HCT116 (cell line): ENCODE data around the gene B4GALT3. TPM values are rescaled to one million over a fixed set of nuclear protein-coding genes. Genes with fewer than 3 reads are reported as not detected.

ENCODE experiments used
- ATAC-seq: fragments of 200-7000 bp; cut with Tn5 transposase; 2 replicates; pipeline ENCODE4 v1.9.1; 2020; ENCODE audit warnings: mild to moderate bottlenecking, moderate library complexity
- BruUV-seq: library from RNA; stranded (reverse); fragments of 400-500 nt; replicated peaks from 2 replicates; lab custom pipeline; 2021; lab: Mats Ljungman, UMichigan
- CTCF ChIA-PET: fragments of 300-600 bp; sonication (Branson Sonifier 250); formaldehyde crosslinking; loops from one replicate; lab custom pipeline; 2021; ENCODE audit warnings: antibody characterized with exemption; lab: Charles Lee
- POLR2A ChIA-PET: fragments of 300-600, 350-600 bp; sonication (Branson Sonifier 250); formaldehyde crosslinking; loops from one replicate; lab custom pipeline; 2021; ENCODE audit warnings: antibody characterized with exemption; lab: Charles Lee
- RAD21 ChIA-PET, 2 experiments: fragments of 300-600 bp; sonication (Branson Sonifier 250); formaldehyde crosslinking; loops; one replicate each; lab custom pipeline; 2023; ENCODE audit warnings: low total read pairs in 2 of 2; ENCODE audit not compliant: uncharacterized antibody in 2 of 2, unreplicated experiment in 2 of 2, low non-redundant PET in 1 of 2; lab: Charles Lee
- DNase-seq: peaks from one replicate; pipeline ENCODE4 v3.0.0-alpha.2; 2010; ENCODE audit warnings: low read depth, low spot score
- H2AFZ ChIP-seq: fragments of 200-600 bp; shearing (Covaris generic), sonication (generic); 2 replicates; pipeline ENCODE4 v1.6.1; 2017; ENCODE audit warnings: low read depth, mixed run types, mixed read lengths, antibody characterized with exemption, low read length; ENCODE audit not compliant: poor library complexity, severe bottlenecking
- H3K27ac ChIP-seq: 2 replicates; pipeline ENCODE4 v1.5.1; 2012; ENCODE audit warnings: low read depth, low read length
- H3K27me3 ChIP-seq: fragments of 200-600 bp; sonication (generic); 2 replicates; pipeline ENCODE4 v1.6.1; 2016; ENCODE audit warnings: mixed run types, low read length, mixed read lengths; ENCODE audit not compliant: insufficient read depth
- H3K36me3 ChIP-seq, 2 experiments: fragments of 200-500 bp in 1 of 2; fragments of 200-600 bp in 1 of 2; sonication (Bioruptor generic) in 1 of 2; sonication (generic) in 1 of 2; 2 replicates each; pipeline versions ENCODE4 v1.5.1 to v1.6.1; 2014 to 2016; ENCODE audit warnings: low read length in 2 of 2, inconsistent platforms in 1 of 2, mixed read lengths in 1 of 2, mixed run types in 1 of 2; ENCODE audit not compliant: insufficient read depth in 2 of 2, control insufficient read depth in 1 of 2
- H3K4me1 ChIP-seq, 2 experiments: fragments of 200-600 bp in 1 of 2; sonication (generic) in 1 of 2; 2 replicates each; pipeline versions ENCODE4 v1.5.1 to v1.6.1; 2012 to 2017; ENCODE audit warnings: low read length in 2 of 2, inconsistent platforms in 1 of 2, mild to moderate bottlenecking in 1 of 2, mixed read lengths in 1 of 2, mixed run types in 1 of 2, moderate library complexity in 1 of 2; ENCODE audit not compliant: insufficient read depth in 2 of 2, control insufficient read depth in 1 of 2
- H3K4me2 ChIP-seq: fragments of 200-600 bp; sonication (generic); 2 replicates; pipeline ENCODE4 v1.6.1; 2017; ENCODE audit warnings: mixed run types, low read length, mixed read lengths
- H3K4me3 ChIP-seq, 2 experiments: fragments of 200-600 bp in 1 of 2; sonication (generic) in 1 of 2; replicated peaks in 1 of 2; 2 replicates each; pipeline ENCODE4 v1.5.1; 2011 to 2016; ENCODE audit warnings: low read length in 2 of 2, control low read depth in 1 of 2, low read depth in 1 of 2, mild to moderate bottlenecking in 1 of 2, mixed read lengths in 1 of 2, mixed run types in 1 of 2
- H3K79me2 ChIP-seq: fragments of 200-600 bp; sonication (generic); 2 replicates; pipeline ENCODE4 v1.6.1; 2017; ENCODE audit warnings: mild to moderate bottlenecking, mixed run types, low read length, moderate library complexity, mixed read lengths; ENCODE audit not compliant: insufficient read depth
- H3K9ac ChIP-seq: fragments of 200-600 bp; sonication (generic); 2 replicates; pipeline ENCODE4 v1.6.1; 2016; ENCODE audit warnings: low read length, mixed read lengths
- H3K9me2 ChIP-seq: fragments of 200-600 bp; sonication (generic), shearing (Covaris generic); 2 replicates; pipeline ENCODE4 v1.6.1; 2017; ENCODE audit warnings: mixed run types, mild to moderate bottlenecking, moderate library complexity; ENCODE audit not compliant: insufficient read depth
- H3K9me3 ChIP-seq, 2 experiments: fragments of 200-500 bp in 1 of 2; fragments of 200-600 bp in 1 of 2; sonication (Bioruptor generic) in 1 of 2; sonication (generic) in 1 of 2; 2 replicates each; pipeline ENCODE4 v1.6.1; 2014 to 2017; ENCODE audit warnings: low read length in 2 of 2, mixed read lengths in 2 of 2, inconsistent platforms in 1 of 2, low read depth in 1 of 2, mild to moderate bottlenecking in 1 of 2, mixed run types in 1 of 2, moderate library complexity in 1 of 2; ENCODE audit not compliant: control insufficient read depth in 1 of 2, insufficient read depth in 1 of 2
- H4K20me1 ChIP-seq: fragments of 200-600 bp; sonication (generic), shearing (Covaris generic); 2 replicates; pipeline ENCODE4 v1.6.1; 2017; ENCODE audit warnings: mixed run types, mild to moderate bottlenecking, moderate library complexity; ENCODE audit not compliant: insufficient read depth
- ATF3 ChIP-seq: IDR thresholded peaks from 2 replicates; pipeline ENCODE4 v1.6.1; 2012
- CBX3 ChIP-seq: IDR thresholded peaks from 2 replicates; pipeline ENCODE4 v1.6.1; 2012; ENCODE audit warnings: low read depth
- CEBPB ChIP-seq: IDR thresholded peaks from 2 replicates; pipeline ENCODE4 v1.6.1; 2012; ENCODE audit warnings: low read depth
- EGR1 ChIP-seq: IDR thresholded peaks from 2 replicates; pipeline ENCODE4 v1.6.1; 2012; ENCODE audit warnings: low read depth
- ELF1 ChIP-seq: IDR thresholded peaks from 2 replicates; pipeline ENCODE4 v1.6.1; 2012; ENCODE audit warnings: low read depth, borderline replicate concordance
- EZH2 ChIP-seq: fragments of 200-600 bp; sonication (generic); IDR thresholded peaks from 2 replicates; pipeline ENCODE4 v1.6.1; 2017; ENCODE audit warnings: antibody characterized with exemption, mixed run types
- FOSL1 ChIP-seq: IDR thresholded peaks from 2 replicates; pipeline ENCODE4 v1.6.1; 2012; ENCODE audit warnings: low read depth
- JUND ChIP-seq: IDR thresholded peaks from 2 replicates; pipeline ENCODE4 v1.6.1; 2012
- POLR2A ChIP-seq: IDR thresholded peaks from 2 replicates; pipeline ENCODE4 v1.7.0; 2011; ENCODE audit warnings: borderline replicate concordance; ENCODE audit not compliant: insufficient read depth, insufficient read length; ENCODE audit errors: extremely low read depth
- POLR2AphosphoS5 ChIP-seq: IDR thresholded peaks from 2 replicates; pipeline ENCODE4 v1.6.1; 2011; ENCODE audit warnings: mild to moderate bottlenecking, low read depth, low read length, moderate library complexity
- RAD21 ChIP-seq: IDR thresholded peaks from 2 replicates; pipeline ENCODE4 v1.6.1; 2012; ENCODE audit warnings: low read depth, mild to moderate bottlenecking
- REST ChIP-seq: IDR thresholded peaks from 2 replicates; pipeline ENCODE4 v1.6.1; 2012; ENCODE audit warnings: low read depth
- SIN3A ChIP-seq: IDR thresholded peaks from 2 replicates; pipeline ENCODE4 v1.6.1; 2012; ENCODE audit warnings: low read depth
- SP1 ChIP-seq: IDR thresholded peaks from 2 replicates; pipeline ENCODE4 v1.6.1; 2012; ENCODE audit warnings: low read depth
- SRF ChIP-seq: IDR thresholded peaks from 2 replicates; pipeline ENCODE4 v1.6.1; 2012; ENCODE audit warnings: low read depth
- ZFX ChIP-seq: fragments of 450-650 bp; IDR thresholded peaks from 2 replicates; pipeline ENCODE4 v1.6.1; 2017
- ZNF274 ChIP-seq: fragments of 200-500 bp; sonication (Bioruptor generic); IDR thresholded peaks from 2 replicates; pipeline ENCODE4 v1.6.1; 2014; ENCODE audit warnings: mild to moderate bottlenecking, low read depth, low read length, inconsistent platforms
- intact Hi-C: fragments of 100-400 bp; cut with micrococcal nuclease; formaldehyde crosslinking; loops from 2 replicates; pipeline ENCODE4 v1.10.0; 2022
- total RNA-seq: library from RNA; stranded (reverse); gene quantifications from one replicate; pipeline ENCODE4 v1.2.1, GENCODE V29; 2021; ENCODE audit not compliant: unreplicated experiment
- TF ChIP-seq, protein P1 (sequence below): IDR thresholded peaks from 2 replicates; pipeline ENCODE4 v1.6.1; 2012

B4GALT3 gene
- total RNA-seq, 1 experiment from 2014 or later = 53.7 TPM

DNA sequence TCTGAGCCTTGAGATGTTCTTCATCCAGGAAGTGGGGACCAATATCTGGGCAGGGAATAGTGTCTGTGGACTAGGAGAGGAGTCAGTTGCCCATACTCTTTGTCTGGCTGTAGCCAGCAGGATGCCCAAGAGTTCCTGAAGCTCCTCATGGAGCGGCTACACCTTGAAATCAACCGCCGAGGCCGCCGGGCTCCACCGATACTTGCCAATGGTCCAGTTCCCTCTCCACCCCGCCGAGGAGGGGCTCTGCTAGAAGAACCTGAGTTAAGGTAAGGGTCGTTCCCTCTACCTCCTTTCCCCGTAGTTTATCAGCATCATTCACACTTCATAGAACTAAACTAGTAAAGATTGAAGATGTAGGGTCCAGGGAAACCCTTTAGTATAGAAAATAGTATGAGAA is 14.5 kb downstream of the B4GALT3 start:
- RAD21 ChIA-PET = no interaction called here
- H3K79me2 ChIP-seq = peaks cover 11% of the 10 kb centered on the region; the same call in 1 of the 2 replicates
- H3K9ac ChIP-seq = no peak overlapping the region
- no peak overlapping the region for H3K4me2 ChIP-seq
- no TSS peak for BruUV-seq
- H4K20me1 ChIP-seq = no peaks in the 10 kb centered on the region
- no peak for TF ChIP-seq ZFX
- no peak for TF ChIP-seq SP1
- TF ChIP-seq ELF1 = no peak
- no peak for TF ChIP-seq CEBPB
- TF ChIP-seq ATF3 = no peak
- no peak for TF ChIP-seq CBX3
- TF ChIP-seq, protein P1, sequence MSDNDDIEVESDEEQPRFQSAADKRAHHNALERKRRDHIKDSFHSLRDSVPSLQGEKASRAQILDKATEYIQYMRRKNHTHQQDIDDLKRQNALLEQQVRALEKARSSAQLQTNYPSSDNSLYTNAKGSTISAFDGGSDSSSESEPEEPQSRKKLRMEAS = no peak
- TF ChIP-seq SRF = no peak
- TF ChIP-seq EZH2 = no peak
- no peak for TF ChIP-seq ZNF274
- TF ChIP-seq RAD21 = no peak
- no peak for TF ChIP-seq REST
- no peak for TF ChIP-seq SIN3A
- TF ChIP-seq POLR2AphosphoS5 = no peak
- TF ChIP-seq EGR1 = no peak
- no peak for TF ChIP-seq POLR2A
- TF ChIP-seq JUND = no peak
- no peak for TF ChIP-seq FOSL1
- ATAC-seq (no peak), DNase-seq (no peak)
- intact Hi-C loops = no loop called here
- H3K27ac ChIP-seq = no peak overlapping the region
- H3K4me3 ChIP-seq = no peak overlapping the region
- H3K9me3 ChIP-seq = no peaks in the 10 kb centered on the region
- CTCF ChIA-PET = no interaction called here
- H3K36me3 ChIP-seq = peaks cover 8 to 26% of the 10 kb centered on the region in 2 experiments; a peak in 2 of 4 replicates
- H3K4me1 ChIP-seq = peaks cover 10 to 47% of the 10 kb centered on the region in 2 experiments; a peak in 3 of 4 replicates
- no peak overlapping the region for H2AFZ ChIP-seq
- POLR2A ChIA-PET = no interaction called here
- H3K27me3 ChIP-seq = no peaks in the 10 kb centered on the region
- no peaks in the 10 kb centered on the region for H3K9me2 ChIP-seq
